ENCODE data around the gene TMEM41B. TPM values are rescaled to one million over a fixed set of nuclear protein-coding genes. Genes with fewer than 3 reads are reported as not detected.

The TMEM41B gene
- polyA plus RNA-seq, 1 donor (not counting 4 experiments of a cell fraction or from before 2014, with no cell fraction given): 69.3 TPM

DNA sequence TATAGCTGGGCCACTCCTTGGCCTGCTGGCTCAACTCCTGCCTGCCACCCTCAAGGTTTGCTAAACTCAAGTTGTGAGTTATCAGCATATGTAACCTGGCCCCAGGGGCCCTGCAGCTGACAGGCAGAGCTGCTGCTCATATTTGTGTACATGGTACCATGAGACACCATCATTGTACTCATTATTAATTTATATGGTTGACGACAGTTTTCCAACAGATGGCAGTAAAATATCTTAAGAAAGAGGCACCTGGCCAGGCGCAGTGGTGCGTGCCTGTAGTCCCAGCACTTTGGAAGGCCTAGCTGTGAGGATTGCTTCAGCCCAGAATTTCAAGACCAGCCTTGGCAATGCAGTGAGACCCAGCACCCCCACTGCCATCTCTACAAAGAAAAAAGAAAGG is 37.8 kb downstream of the TMEM41B start:
- H3K9me1 ChIP-seq (ENCODE audit: control insufficient read depth, extremely low read depth, insufficient read depth, low read length): no peaks in the 10 kb centered on the region
- no peaks in the 10 kb centered on the region for H3K79me2 ChIP-seq (ENCODE audit: control insufficient read depth, insufficient read depth, low read length)
- TF ChIP-seq EZH2 (IDR thresholded peaks at IDR 0.05; ENCODE audit: low read length): no peak
- TF ChIP-seq, protein P1, sequence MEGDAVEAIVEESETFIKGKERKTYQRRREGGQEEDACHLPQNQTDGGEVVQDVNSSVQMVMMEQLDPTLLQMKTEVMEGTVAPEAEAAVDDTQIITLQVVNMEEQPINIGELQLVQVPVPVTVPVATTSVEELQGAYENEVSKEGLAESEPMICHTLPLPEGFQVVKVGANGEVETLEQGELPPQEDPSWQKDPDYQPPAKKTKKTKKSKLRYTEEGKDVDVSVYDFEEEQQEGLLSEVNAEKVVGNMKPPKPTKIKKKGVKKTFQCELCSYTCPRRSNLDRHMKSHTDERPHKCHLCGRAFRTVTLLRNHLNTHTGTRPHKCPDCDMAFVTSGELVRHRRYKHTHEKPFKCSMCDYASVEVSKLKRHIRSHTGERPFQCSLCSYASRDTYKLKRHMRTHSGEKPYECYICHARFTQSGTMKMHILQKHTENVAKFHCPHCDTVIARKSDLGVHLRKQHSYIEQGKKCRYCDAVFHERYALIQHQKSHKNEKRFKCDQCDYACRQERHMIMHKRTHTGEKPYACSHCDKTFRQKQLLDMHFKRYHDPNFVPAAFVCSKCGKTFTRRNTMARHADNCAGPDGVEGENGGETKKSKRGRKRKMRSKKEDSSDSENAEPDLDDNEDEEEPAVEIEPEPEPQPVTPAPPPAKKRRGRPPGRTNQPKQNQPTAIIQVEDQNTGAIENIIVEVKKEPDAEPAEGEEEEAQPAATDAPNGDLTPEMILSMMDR (optimal IDR thresholded peaks at IDR 0.05 in 1 of 3, IDR thresholded peaks at IDR 0.05 in 1 of 3, conservative IDR thresholded peaks at IDR 0.05 in 1 of 3; ENCODE audit: extremely low read depth in 1 of 3, insufficient read depth in 2 of 3, low read length in 3 of 3): no peak
- no peak overlapping the region for H3K27ac ChIP-seq (ENCODE audit: control insufficient read depth, insufficient read depth, low read length)
- H3K4me1 ChIP-seq (ENCODE audit: control insufficient read depth, extremely low read depth, insufficient read depth, low read length): no peaks in the 10 kb centered on the region
- no peaks in the 10 kb centered on the region for H4K20me1 ChIP-seq (ENCODE audit: control insufficient read depth, extremely low read depth, insufficient read depth, low read length)
- dilution Hi-C loops (cut with MboI; ENCODE audit: extremely low pct_ligation_motif_present, low sequenced_read_pairs): no loop called here
- no peaks in the 10 kb centered on the region for H3K9me3 ChIP-seq (ENCODE audit: control insufficient read depth, low read depth, low read length)
- peaks cover 0 to 4% of the 10 kb centered on the region in 2 experiments for H3K36me3 ChIP-seq (ENCODE audit: control insufficient read depth in 2 of 2, extremely low read depth in 1 of 2, insufficient read depth in 2 of 2, low read length in 2 of 2)
- H3K4me2 ChIP-seq (ENCODE audit: control insufficient read depth, extremely low read depth, insufficient read depth, low read depth, low read length): no peak overlapping the region
- H3K27me3 ChIP-seq (ENCODE audit: control insufficient read depth, extremely low read depth, insufficient read depth, low read length): no peaks in the 10 kb centered on the region
- no peak overlapping the region for H3K9ac ChIP-seq (ENCODE audit: control insufficient read depth, extremely low read depth, insufficient read depth, low read length)
- H2AFZ ChIP-seq (ENCODE audit: control insufficient read depth, low read length): no peak overlapping the region
- DNase-seq (ENCODE audit: low read depth, low spot score) (no peak), FAIRE-seq (no peak)
- no peak overlapping the region for H3K4me3 ChIP-seq (ENCODE audit: control insufficient read depth in 2 of 3, extremely low read depth in 1 of 3, insufficient read depth in 2 of 3, low read depth in 1 of 3, low read length in 3 of 3)

DNA sequence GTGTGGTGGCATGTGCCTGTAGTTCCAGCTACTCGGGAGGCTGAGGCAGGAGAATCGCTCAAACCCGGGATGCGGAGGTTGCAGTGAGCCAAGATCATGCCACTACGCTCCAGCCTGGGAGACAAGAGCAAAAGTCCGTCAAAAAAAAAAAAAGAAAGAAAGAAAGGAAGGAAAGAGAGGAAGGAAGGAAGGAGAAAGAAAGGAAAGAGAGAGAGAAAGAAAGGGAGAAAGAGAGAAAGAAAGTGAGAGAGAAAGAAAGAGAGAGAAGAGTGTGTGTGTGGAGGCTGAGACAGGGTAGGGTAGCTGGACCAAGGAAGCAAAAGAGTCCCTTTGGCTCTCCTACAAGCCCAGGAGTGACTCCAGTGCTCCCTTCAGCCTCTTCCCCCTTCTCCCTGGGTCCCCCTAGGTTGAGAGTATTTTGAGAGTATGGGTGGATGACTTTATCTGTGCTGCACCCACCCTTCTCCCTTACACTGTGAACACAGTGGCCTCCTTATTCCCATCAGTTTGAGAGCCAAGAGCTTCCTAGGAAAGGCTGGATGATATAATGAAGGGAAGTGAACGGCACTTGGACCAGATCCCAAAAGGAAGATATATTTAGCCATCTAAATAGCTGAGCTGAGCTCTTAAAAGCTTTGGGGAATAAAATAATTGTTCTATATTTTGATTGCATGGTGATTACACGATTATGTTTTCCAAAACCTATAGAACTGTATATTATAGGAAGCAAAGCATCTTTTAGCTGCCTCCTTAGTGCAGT is 39.7 kb downstream of the TMEM41B start:
- H3K9ac ChIP-seq (ENCODE audit: control insufficient read depth, extremely low read depth, insufficient read depth, low read length): no peak overlapping the region
- FAIRE-seq: no peak

More for the DNA sequence above, 39.7 kb downstream of the TMEM41B start:
- dilution Hi-C loops (cut with MboI; ENCODE audit: extremely low pct_ligation_motif_present, low sequenced_read_pairs): no loop called here
- Histone ChIP-seq H2AFZ (ENCODE audit: control insufficient read depth, low read length) (no peak overlapping the region), H3K9me3 (ENCODE audit: control insufficient read depth, low read depth, low read length) (no peaks in the 10 kb centered on the region), H3K4me3 (ENCODE audit: control insufficient read depth in 2 of 3, extremely low read depth in 1 of 3, insufficient read depth in 2 of 3, low read depth in 1 of 3, low read length in 3 of 3) (no peak overlapping the region), H4K20me1 (ENCODE audit: control insufficient read depth, extremely low read depth, insufficient read depth, low read length) (no peaks in the 10 kb centered on the region), H3K27ac (ENCODE audit: control insufficient read depth, insufficient read depth, low read length) (no peak overlapping the region), H3K4me2 (ENCODE audit: control insufficient read depth, extremely low read depth, insufficient read depth, low read depth, low read length) (no peak overlapping the region), H3K27me3 (ENCODE audit: control insufficient read depth, extremely low read depth, insufficient read depth, low read length) (no peaks in the 10 kb centered on the region), H3K9me1 (ENCODE audit: control insufficient read depth, extremely low read depth, insufficient read depth, low read length) (no peaks in the 10 kb centered on the region), H3K79me2 (ENCODE audit: control insufficient read depth, insufficient read depth, low read length) (no peaks in the 10 kb centered on the region), H3K4me1 (ENCODE audit: control insufficient read depth, extremely low read depth, insufficient read depth, low read length) (no peaks in the 10 kb centered on the region), H3K36me3 (ENCODE audit: control insufficient read depth in 2 of 2, extremely low read depth in 1 of 2, insufficient read depth in 2 of 2, low read length in 2 of 2) (no peaks in the 10 kb centered on the region)
- TF ChIP-seq, protein P1 (optimal IDR thresholded peaks at IDR 0.05 in 1 of 3, IDR thresholded peaks at IDR 0.05 in 1 of 3, conservative IDR thresholded peaks at IDR 0.05 in 1 of 3; ENCODE audit: extremely low read depth in 1 of 3, insufficient read depth in 2 of 3, low read length in 3 of 3): no peak
- no peak for TF ChIP-seq EZH2 (IDR thresholded peaks at IDR 0.05; ENCODE audit: low read length)
- DNase-seq (ENCODE audit: low read depth, low spot score): no peak

Measured in keratinocyte (primary cell).